Measurements from ENCODE around the gene ILRUN.
A peak's percentile ranks its signal among the peaks of the same experiment; 100 is the strongest.
"Not testable (repeated sequence)": the region's sequence is repeated elsewhere in the genome, so short reads cannot be mapped to it uniquely, and the experiment has no call there.

Gene ILRUN

DNA sequence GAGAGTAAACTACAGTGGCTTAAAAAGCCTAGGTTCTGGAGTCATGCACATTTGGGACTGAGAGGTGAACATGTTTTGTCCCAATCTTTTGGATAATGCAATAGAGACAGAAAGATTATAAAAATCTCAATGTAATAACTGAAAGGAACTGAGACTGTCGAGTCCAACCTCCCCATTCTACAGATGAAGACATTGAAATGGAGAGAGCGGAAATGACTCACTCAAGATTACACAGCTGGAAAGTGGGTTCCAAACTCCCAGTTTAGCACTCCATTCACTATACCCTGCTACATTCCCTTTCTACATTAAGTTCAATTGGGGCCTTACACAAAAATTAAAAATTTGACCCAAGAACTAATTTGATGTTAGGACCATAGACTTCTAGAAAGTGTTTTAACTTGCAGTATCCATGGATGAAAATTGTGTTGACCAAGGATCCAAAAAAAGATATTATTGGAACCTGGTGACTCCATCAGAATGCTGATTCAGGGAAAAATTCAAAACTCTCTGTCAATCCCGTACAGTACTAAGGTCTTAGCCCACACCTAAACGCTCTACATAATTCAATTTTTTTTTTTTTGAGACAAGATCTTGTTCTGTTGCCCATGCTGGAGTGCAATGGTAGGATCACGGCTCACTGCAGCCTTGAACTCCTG, 1.5 kb upstream of the ILRUN start:
- no peak for DNase-seq (ENCODE audit: low read depth in 2 of 2)

DNA sequence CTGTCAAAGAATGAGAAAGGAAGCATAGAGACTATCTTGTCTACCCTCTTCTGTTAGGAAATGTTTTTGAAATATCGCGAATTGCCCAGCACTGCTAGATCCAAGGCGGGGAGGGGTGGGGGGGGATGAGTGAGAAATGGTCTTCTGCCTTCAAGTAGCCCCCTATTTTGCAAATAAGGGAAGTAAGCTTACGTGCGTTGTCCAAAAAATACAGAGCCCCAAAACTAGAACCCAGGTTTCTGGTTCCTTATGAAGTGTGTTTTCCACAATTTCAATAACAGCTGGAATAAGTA, 923 bp upstream of the ILRUN start:
- DNase-seq (ENCODE audit: low read depth in 2 of 2): no peak

DNA sequence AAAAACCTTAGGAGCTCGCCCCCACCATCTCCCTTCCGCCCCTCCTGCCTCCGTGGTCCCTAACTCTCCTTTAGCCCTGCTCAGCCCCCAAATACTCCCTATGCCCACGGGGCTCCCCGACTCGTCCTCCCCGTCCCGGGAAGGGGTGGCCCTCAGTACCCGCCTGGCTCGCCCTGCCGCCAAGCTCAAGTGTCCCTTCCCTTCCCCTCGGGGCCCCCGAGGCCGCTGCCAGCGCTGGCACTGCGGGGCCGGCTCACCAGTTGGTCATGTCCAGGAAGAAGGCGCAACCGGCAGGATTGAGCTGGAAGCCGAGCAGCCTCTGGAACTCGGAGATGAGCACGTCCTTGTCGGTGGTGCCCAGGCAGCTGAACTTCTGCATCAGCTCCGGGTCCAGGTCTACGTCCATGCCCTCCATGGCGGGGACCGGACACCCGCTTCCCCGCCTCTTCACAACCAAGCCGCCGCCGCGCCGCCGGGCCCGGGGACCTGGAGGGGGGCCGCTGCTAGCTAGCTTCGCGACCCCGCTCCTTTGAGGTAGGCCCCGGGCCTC, 303 bp downstream of the ILRUN start:
- DNase-seq (ENCODE audit: low read depth in 2 of 2): no peak

DNA sequence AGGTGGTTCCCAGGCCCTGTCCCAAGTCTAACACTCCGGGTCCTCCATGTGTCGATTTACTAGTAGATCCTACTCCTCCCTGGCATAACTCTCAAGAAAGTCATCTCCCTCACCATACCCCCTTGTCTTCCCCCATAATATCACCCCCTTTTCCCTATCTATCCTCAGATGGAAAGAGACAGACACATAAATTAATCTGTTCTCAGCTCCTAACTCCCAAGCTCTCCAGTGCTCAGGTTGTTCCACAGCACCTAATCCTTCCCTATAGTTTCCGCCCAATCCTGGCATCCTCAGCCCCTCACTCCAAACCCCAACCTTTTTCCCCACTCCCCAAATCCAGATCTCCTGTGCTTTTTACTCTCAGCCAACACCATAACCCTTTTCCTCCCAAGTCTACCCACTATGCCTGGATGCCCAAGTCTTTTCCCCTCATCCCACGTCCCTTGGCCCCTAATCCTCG, 808 bp downstream of the ILRUN start:
- DNase-seq (ENCODE audit: low read depth in 2 of 2): no peak

DNA sequence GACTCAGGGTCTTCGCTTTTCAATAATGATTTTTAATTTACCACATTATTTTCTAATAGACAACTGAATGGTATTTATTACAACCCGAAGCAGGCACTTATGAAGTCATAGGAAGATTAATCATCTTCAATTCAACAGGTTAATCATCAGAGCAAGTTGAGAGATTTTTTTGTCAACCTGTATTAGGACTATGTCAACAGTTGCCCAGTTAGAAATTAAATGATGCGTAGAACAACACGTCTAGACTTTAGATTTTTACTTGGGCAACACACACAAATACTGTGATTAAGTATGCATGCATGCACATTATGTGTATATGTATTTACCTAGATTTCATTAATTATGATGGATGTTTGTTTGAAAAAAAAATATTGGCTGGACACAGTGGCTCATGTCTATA, 4.3 kb downstream of the ILRUN start:
- no peak for DNase-seq (ENCODE audit: low read depth in 2 of 2)

DNA sequence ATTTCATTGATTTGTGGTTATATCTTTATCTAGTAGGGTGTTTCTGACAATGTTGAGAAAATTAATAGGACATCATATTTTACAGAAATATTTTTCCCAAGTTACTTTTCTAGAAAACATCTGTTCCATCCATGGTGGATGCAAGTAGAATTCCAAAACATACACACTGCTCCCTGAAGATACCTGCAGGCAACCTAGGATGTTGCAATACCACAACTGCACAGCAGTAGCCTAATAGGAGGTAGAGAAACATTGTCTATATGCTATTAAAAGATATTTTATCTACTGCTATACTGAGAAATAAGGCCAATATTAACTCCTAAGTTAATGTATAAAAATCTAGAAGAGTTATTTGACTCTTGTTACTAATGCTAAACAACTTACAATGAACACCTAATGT, 6.8 kb downstream of the ILRUN start:
- DNase-seq (ENCODE audit: low read depth in 2 of 2): no peak

DNA sequence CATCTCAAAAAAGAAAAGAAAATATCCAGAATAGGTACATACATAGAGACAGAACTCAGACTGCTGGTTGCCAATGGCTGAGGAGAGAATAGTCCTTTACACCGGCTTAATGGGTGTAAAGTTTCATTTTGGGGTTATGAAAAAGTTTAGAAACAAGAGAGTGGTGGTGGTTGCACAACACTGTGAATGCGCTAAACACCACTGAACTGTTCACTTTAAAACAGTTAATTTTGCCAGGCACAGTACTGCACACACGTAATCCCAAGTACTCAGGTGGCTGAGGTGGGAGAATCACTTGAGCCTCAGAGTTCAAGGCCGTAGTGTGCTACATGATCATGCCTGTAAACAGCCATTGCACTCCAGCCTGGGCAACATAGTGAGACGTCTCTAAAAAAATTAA, 7.6 kb downstream of the ILRUN start:
- DNase-seq (ENCODE audit: low read depth in 2 of 2): no peak

DNA sequence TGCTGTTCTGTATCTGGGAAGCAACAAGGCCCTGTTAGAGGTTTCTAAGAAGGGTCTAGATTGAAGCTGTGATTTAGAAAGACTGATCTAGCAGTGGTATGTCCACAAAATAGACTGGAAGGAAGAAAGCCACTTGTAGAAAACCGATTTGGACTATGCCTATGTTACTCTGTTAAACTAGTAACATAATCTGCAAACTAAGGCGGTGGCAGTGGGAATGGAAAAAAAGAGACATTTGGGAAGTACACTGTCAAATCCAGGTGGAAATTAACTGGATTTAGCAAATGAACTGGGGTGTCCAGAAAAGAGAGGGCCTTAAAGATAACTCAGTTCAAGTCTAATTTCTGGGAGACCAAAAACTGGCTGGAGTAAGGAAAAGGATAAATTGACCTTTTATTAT, 11.6 kb downstream of the ILRUN start:
- DNase-seq (ENCODE audit: low read depth in 2 of 2): no peak

DNA sequence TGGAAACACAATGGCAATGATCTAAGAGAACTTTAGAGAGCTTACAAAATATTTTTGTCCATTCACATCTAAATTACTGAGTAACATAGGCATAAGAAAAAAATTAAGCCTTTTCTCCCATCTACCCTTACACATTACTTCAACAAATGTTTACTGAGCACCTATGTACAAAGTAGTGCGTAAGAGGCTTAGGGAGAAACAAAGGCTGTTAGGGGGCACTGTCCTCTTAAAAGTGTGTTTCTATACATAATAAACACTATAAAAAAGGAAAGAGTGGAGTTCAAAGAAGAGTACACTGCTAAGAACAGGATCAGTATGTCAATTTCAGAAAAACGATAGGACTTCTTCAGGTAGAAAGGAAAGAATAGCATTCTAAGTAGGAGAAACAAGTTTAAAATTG, 12.2 kb downstream of the ILRUN start:
- no peak for DNase-seq (ENCODE audit: low read depth in 2 of 2)

DNA sequence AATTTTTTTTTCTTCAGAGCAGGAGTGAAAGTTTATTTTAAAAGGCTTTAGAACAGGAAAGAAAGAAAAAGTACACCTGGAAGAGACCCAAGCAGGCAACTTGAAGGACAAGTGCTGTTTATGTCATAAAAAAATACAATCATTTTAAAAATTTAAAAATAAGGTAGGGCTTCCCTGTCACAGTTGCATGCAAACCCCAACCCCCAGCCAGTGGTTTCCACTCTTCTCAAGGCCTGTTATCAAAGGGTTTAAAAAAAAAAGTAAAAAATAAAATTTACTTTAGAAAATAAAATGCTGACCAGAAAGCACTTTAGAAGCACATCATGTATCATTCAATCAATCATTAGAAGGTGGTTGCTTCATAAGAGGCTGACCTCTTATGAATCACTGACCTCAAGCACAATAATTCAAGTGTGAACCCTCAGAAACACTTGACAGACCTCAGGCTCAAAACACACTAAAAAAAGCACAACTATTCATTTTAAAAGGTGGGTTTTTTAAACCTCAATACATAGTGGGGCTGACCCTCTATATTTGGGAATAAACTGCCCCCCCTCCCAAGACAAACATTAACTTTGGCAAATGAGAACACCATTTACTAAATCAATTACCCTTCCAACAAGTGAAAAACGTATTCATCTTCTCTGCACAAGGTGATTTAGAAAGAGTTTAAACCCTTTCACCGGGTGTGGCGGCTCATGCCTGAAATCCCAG, 15.6 kb downstream of the ILRUN start:
- DNase-seq (ENCODE audit: low read depth in 2 of 2): no peak

DNA sequence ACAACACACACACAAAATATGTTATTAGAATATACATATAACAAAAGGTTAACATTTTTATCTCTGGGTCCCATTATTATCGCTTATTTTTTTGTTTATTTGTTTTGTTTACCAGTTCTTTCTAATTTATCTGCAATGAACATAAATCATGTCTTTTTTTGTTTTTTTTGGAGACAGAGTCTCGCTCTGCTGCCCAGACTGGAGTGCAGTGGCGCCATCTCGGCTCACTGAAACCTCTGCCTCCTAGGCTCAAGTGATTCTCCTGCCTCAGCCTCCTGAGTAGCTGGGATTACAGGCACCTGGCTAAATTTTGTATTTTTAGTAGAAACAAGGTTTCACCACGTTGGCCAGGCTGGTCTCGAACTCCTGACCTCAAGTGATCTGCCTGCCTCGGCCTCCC, 16.3 kb downstream of the ILRUN start:
- DNase-seq (ENCODE audit: low read depth in 2 of 2): not testable (repeated sequence)

DNA sequence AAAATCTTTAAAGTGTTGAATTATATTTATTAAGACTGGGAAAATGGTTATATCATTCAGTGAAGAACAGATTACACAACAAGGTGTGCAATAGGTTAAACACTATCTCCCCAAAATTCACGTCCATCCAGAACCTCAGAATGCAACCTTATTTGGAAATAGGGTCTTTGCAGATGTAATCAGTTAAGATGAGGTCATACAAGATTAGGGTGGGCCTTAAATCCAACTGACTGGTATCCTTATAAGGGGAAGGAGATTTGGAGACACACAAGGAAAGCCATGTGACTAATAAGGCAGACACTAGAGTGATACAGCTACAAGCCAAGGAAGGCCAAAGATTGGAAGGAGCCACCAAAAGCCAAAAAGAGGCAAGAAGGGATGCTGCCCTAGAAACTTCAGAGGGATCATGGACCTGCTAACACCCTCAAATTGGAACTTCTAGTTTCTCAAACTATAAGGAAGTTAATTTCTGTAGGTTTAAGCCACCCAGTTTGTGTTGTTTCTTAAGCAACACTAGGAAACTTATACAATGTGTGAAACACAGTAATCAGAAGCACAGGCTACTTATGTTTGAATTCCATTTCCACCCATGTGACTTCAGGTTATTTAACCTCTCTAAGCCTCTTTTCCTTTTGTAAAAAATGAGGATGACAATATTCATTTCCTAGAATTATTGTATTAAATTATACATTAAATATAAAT, 16.9 kb downstream of the ILRUN start:
- DNase-seq (ENCODE audit: low read depth in 2 of 2): no peak

DNA sequence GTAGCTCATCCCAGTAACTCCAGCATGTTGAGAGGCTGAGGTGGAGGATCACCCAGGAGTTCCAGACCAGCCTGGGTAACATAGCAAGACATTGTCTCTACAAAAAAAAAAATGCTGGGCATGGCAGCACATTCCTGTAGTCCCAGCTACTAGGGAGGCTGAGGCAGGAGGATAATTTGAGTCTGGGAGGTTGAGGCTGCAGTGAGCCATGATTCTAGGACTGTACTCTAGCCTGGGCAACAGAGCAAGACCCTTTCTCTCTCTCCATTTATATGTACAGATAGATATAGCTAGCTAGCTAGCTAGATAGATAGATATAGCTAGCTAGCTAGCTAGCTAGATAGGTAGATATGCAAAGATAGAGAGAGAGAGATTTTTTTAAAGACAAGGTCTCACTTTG, 20.4 kb downstream of the ILRUN start:
- no peak for DNase-seq (ENCODE audit: low read depth in 2 of 2)

DNA sequence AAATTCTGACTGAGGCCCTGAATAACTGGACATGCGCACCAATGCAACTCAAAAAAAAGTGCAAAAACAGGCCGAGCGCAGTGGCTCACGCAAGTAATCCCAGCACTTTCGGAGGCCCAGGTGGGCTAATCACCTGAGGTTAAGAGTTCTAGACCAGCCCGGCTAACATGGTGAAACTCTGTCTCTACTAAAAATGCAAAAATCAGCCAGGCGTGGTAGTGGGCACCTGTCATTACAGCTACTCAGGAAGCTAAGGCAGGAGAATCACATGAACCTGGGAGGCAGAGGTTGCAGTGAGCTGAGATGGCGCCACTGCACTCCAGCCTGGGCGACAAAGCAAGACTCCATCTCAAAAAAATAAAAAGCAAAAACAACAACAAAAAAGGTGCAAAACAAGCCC, 21.6 kb downstream of the ILRUN start:
- DNase-seq (ENCODE audit: low read depth in 2 of 2): not testable (repeated sequence)

DNA sequence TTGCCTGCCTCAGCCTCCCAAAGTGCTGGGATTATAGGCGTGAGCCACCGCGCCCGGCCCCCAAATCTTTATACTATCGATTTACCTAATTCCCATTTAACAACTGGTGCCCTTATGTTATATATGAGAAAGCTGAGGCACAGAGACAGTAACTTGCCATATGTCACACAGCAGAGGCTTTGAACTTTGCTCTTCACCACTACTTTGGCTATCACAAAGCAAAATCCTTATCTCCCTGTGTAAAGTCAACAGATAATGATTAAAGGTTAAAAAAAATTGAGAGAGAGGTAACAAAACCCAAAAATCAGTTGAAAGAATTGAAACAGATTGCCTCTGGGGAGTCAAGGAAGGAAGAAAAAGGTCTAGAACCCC, 22.3 kb downstream of the ILRUN start:
- DNase-seq (ENCODE audit: low read depth in 2 of 2): no peak

DNA sequence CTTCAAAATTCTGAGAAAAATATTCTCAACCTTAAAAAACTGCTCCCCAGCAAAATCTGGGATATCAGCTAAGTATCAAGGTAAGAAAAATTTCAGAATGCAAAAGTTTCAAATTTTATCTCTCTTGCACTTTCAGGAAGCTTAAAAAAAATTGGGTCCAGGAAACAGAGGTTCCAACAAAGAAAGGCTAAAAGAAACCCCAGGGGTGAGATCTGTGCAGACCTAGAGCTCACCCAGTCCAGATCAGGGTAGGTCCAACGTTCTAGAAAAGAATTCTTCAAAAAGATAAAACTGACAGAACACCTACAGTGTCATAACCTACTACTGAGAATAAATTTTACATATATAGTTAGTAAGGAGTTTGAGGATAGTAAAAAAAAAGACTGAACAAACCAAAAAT, 23.5 kb downstream of the ILRUN start:
- DNase-seq (ENCODE audit: low read depth in 2 of 2): no peak

DNA sequence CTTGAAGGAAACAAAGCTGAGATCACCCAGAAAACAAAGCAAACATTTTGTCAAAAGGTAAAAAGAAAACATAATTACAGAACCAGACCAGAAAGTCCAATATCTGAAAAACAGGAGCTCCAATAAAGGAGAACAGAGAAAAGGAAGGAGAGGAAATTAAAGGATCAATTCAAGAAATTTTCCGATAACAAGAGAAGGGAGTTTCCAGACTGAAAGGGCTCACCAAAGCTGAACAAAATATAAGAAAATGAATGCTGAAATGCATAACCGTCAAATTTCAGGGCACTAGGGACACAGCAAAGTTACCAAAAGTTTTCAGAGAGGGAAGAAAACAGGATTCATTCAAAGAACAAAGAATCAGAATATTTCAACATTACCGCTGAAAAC, 23.9 kb downstream of the ILRUN start:
- no peak for DNase-seq (ENCODE audit: low read depth in 2 of 2)

DNA sequence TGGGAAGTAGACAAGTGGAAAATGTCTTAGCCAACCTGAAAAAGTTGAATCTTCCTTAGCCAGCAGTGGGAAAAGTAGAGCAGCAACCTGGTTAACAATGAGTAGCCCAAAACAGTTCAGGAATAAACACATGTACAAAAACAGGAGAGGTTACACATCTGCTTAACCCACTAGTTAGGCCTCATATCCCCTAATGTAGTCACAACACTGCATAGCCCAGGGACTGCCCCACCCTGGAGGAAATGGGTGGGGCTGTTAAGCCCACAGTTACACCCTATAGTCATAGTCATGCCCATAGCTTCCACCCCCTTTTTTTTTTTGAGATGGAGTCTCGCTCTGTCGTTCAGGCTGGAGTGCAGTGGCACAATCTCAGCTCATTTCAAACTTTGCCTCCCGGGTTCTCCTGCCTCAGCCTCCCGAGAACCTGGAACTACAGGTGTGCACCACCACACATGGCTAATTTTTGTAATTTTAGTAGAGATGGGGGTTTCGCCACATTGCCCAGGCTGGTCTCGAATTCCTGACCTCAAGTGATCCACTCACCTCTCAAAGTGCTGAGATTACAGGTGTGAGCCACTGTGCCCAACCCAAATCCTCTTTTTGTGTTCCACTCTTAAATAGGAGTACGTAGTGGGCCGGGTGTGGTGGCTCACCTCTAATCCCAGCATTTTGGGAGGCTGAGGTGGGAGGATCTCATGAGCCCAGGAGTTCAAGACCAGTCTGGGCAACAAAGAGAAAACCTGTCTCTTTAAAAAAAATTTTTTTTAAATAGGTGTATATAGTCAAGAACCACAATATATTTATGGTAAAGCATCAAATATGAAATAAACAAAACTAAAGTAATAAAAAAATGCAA, 24.5 kb downstream of the ILRUN start:
- peak; percentile 49 to 69 for DNase-seq (ENCODE audit: low read depth in 2 of 2)

DNA sequence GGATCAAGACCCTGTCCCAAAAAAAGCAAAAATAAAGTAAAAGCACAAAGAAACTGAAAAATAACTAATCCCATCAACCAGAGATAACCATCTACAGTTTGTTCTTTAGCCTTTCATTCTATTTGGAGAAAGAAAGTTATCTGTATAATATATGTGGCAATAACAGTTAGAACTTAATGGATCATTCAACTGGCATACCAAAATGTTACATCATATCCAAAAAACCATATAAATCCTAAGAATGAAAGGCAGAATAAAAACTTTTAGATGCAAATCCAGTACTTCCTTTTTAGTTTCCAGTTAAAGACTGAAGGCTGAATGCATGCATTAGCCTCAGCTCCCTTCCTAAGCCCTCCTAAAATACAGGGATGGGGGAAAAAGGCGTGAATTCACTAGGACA, 25.2 kb downstream of the ILRUN start:
- DNase-seq (ENCODE audit: low read depth in 2 of 2): no peak

DNA sequence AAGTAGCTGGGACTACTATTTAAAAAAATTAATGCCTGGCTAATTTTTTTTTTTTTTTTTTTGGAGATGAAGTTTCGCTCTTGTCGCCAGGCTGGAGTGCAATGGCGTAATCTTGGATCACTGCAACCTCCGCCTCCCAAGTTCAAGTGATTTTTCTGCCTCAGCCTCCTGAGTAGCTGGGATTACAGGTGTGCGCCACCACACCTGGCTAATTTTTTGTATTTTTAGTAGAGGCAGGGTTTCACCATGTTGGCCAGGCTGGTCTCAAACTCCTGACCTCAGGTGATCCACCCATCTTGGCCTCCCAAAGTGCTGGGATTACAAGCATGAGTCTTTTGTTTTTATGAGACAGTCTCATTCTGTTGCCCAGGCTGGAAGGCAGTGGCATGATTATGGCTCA, 27.8 kb downstream of the ILRUN start:
- DNase-seq (ENCODE audit: low read depth in 2 of 2): not testable (repeated sequence)

DNA sequence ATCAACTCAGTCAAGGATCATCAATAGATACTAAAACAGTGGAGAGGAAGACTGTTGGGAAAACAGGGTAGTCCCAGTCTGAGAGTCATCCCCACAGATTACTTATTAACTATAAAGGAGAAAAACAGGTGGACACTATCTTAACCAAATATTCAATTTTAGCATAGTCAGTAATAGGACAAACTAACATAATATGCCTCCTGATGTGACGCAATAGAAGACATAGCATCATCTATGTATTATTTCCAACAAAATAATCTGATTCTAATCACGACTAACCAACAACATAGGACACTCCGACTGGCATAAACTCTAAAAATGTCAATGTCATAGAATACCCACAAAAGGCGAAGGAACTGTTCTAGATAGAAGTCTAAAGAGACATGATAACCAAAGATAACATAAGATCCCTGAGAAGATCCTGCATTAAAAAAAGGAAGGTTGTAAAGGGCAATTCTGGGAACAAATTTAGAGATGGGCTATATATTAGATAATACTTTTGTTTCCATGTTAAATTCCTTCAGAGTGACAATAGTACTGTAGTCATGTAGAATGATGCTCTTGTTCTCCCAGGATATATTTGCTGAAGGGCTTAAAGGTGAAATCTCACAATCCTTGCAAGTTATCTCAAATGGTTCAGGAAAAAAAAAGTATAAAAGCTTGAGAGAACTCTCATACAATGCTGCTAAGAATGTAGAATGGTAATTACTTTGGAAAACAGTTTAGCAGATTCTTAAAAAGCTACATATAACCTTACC, 28.9 kb downstream of the ILRUN start:
- no peak for DNase-seq (ENCODE audit: low read depth in 2 of 2)

Measured in activated CD8-positive, alpha-beta memory T cell treated with anti-CD3 and anti-CD28 coated beads for 4 hours (primary cell).